ENCODE measurements around the gene GRIN3A.

DNA sequence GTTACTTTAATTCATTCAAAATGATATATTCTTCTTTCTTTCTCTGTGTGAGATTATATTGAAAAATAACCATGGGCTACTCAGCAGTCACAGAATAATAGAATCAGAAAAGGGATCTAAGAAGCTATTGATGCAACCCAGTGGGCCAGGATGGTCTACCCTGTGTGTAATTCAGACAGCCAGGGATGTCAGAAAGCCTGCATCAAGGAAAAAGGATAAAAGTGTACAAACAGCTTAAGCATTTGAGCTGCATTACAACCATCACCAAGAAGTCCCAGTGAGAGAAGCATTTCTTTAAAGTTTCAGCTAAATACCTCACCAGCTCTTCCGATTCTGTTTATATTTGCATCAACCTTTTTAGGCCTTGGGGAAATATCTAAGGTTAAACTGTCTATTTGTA is 105.8 kb downstream of the GRIN3A start:
- TF ChIP-seq EZH2 (IDR thresholded peaks at IDR 0.05; ENCODE audit: borderline replicate concordance, low read length), result no peak
- TF ChIP-seq, protein P1, sequence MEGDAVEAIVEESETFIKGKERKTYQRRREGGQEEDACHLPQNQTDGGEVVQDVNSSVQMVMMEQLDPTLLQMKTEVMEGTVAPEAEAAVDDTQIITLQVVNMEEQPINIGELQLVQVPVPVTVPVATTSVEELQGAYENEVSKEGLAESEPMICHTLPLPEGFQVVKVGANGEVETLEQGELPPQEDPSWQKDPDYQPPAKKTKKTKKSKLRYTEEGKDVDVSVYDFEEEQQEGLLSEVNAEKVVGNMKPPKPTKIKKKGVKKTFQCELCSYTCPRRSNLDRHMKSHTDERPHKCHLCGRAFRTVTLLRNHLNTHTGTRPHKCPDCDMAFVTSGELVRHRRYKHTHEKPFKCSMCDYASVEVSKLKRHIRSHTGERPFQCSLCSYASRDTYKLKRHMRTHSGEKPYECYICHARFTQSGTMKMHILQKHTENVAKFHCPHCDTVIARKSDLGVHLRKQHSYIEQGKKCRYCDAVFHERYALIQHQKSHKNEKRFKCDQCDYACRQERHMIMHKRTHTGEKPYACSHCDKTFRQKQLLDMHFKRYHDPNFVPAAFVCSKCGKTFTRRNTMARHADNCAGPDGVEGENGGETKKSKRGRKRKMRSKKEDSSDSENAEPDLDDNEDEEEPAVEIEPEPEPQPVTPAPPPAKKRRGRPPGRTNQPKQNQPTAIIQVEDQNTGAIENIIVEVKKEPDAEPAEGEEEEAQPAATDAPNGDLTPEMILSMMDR (IDR thresholded peaks at IDR 0.05; ENCODE audit: low read length), result no peak
